GF-D8 (cell line): ENCODE measurements around the gene RBMY1E.
"Not testable (repeated sequence)": the region's sequence is repeated elsewhere in the genome, so short reads cannot be mapped to it uniquely, and the experiment has no call there.

Experiments
- DNase-seq: peaks from one replicate; lab custom pipeline; 2025; lab: John Stamatoyannopoulos, UW

RBMY1E gene

DNA sequence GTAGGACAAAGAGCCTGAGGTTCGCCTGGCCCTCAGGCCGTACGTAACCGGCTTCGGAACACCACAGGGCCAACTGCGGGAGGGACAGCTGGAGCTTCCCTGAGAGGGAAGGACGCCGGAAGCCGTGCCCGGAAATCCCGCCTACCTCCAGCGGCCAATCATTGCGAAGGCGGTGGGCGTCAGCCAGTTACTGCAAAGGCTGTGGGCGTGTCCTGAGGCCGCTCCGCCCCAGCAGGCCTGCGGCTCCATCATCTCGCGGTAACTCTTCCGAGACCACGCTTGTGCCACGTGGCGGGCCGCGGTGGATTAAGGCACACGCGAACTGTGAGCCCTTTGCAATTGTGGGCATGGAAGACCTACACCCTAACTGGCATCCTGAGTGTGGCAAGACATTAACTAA is at the start of gene RBMY1E:
Gene RBMY1E, minus strand, starts transcription at position 101 of the 400 bp plus-strand sequence. CDS start 1,978 bp downstream, outside the sequence.
- not testable (repeated sequence) for DNase-seq

DNA sequence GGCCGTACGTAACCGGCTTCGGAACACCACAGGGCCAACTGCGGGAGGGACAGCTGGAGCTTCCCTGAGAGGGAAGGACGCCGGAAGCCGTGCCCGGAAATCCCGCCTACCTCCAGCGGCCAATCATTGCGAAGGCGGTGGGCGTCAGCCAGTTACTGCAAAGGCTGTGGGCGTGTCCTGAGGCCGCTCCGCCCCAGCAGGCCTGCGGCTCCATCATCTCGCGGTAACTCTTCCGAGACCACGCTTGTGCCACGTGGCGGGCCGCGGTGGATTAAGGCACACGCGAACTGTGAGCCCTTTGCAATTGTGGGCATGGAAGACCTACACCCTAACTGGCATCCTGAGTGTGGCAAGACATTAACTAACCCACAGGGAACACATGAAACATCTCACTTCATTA is 23.4 kb downstream of the RBMY1E start, which contains the start of gene RBMY1D:
Gene RBMY1D, minus strand, starts transcription at position 101 of the 400 bp plus-strand sequence. CDS start 2,013 bp downstream, outside the sequence.
- not testable (repeated sequence) for DNase-seq

DNA sequence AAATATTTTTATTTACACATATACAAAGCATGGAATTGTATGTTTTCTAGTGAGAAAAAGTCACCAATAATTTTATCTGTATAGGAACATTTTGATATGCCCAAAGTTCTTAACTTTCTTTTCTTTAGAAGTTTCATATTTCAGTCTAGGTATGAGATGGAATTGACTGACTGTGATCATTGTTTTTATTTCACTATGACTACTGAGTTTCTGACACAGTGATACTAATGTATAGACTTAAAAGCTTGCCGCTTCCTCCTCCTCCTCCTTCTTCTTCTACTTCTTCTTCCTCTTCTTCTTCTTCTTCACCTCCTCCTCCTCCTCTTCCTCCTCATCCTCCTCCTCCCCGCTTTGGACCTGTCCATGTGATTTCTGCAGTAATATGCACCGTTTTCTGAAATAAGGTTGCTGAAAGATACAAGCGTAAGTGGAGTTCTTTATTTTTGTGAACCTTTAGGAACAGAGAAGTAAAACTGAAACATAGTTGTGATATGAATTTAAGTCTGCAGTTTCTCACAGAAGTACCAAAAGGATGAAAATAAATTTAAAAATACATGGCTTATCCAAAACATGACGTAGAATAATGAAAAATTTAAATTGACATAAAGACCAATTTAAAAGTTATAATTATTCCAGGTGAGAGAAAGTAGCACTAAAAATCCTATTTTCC is 48.3 kb downstream of the RBMY1E start:
- not testable (repeated sequence) for DNase-seq
